ENCODE measurements around the gene PAFAH1B2.

GRCh38 chr11:117180661-117181585 is 36.8 kb downstream of the PAFAH1B2 start:
- TF ChIP-seq, protein P1, sequence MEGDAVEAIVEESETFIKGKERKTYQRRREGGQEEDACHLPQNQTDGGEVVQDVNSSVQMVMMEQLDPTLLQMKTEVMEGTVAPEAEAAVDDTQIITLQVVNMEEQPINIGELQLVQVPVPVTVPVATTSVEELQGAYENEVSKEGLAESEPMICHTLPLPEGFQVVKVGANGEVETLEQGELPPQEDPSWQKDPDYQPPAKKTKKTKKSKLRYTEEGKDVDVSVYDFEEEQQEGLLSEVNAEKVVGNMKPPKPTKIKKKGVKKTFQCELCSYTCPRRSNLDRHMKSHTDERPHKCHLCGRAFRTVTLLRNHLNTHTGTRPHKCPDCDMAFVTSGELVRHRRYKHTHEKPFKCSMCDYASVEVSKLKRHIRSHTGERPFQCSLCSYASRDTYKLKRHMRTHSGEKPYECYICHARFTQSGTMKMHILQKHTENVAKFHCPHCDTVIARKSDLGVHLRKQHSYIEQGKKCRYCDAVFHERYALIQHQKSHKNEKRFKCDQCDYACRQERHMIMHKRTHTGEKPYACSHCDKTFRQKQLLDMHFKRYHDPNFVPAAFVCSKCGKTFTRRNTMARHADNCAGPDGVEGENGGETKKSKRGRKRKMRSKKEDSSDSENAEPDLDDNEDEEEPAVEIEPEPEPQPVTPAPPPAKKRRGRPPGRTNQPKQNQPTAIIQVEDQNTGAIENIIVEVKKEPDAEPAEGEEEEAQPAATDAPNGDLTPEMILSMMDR (conservative IDR thresholded peaks at IDR 0.05; ENCODE audit: low read depth, low read length): peak; percentile 94
- TF ChIP-seq EZH2 (IDR thresholded peaks at IDR 0.05; ENCODE audit: borderline replicate concordance, low read depth, low read length, poor library complexity, severe bottlenecking): no peak
